ENCODE measurements around the gene ZFP90. TPM values are rescaled to one million over a fixed set of nuclear protein-coding genes. Genes with fewer than 3 reads are reported as not detected.

ZFP90 gene
- total RNA-seq, 1 donor from 2014 or later: 11.8 TPM

DNA sequence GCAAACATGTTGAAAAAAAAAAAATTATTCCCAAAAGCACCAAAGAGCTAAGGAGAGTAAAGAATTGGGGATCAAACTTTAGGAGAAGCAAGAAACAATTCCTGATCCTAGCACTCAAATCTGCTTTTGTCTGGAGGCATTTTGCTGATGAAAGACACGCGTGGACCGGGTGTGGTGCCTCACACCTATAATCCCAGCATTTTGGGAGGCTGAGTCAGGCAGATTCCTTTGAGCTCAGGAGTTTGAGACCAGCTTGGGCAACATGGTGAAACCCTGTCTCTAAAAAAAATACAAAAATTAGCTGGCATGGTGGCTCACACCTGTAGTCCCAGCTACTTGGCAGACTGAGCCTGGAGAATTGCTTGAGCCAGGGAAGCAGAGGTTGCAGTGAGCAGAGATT, 35.4 kb downstream of the ZFP90 start:
- Histone ChIP-seq H3K36me3 (no peaks in the 10 kb centered on the region), H3K27me3 (no peaks in the 10 kb centered on the region), H3K27ac (no peak overlapping the region), H3K4me1 (no peaks in the 10 kb centered on the region), H3K9me3 (peaks cover 75 to 99% of the 10 kb centered on the region in 2 donors), H3K4me3 (no peak overlapping the region)
- intact Hi-C loops (cut with DNase I): no loop called here
- no peak for DNase-seq (ENCODE audit: low spot score in 2 of 2)
- no peak for TF ChIP-seq CTCF (IDR thresholded peaks at IDR 0.05)

- Histone ChIP-seq H3K27ac (no peak overlapping the region), H3K9me3 (peaks cover 69 to 99% of the 10 kb centered on the region in 2 donors), H3K4me3 (no peak overlapping the region), H3K27me3 (no peaks in the 10 kb centered on the region), H3K36me3 (peaks cover 0 to 5% of the 10 kb centered on the region in 2 donors), H3K4me1 (no peaks in the 10 kb centered on the region)
- intact Hi-C loops (cut with DNase I): no loop called here
- no peak for TF ChIP-seq CTCF (IDR thresholded peaks at IDR 0.05)
- DNase-seq (ENCODE audit: low spot score in 2 of 2): no peak
These were observed 36.0 kb downstream of the ZFP90 start for GRCh38 chr16:68575082-68575481.

- H3K4me1 ChIP-seq: no peaks in the 10 kb centered on the region
- peaks cover 0 to 8% of the 10 kb centered on the region in 2 donors for H3K36me3 ChIP-seq
- H3K9me3 ChIP-seq: peaks cover 61 to 92% of the 10 kb centered on the region in 2 donors
- no peak for DNase-seq (ENCODE audit: low spot score in 2 of 2)
- no peak overlapping the region for H3K4me3 ChIP-seq
- TF ChIP-seq CTCF (IDR thresholded peaks at IDR 0.05): no peak
- no peaks in the 10 kb centered on the region for H3K27me3 ChIP-seq
- no peak overlapping the region for H3K27ac ChIP-seq
- intact Hi-C loops (cut with DNase I): no loop called here
These were observed 38.3 kb downstream of the ZFP90 start for GRCh38 chr16:68577352-68577853.

- H3K4me3 ChIP-seq: no peak overlapping the region
- no peaks in the 10 kb centered on the region for H3K27me3 ChIP-seq
- peak in 1 of 3 experiments; percentile 28 for TF ChIP-seq CTCF (IDR thresholded peaks at IDR 0.05)
- no peaks in the 10 kb centered on the region for H3K36me3 ChIP-seq
- H3K27ac ChIP-seq: no peak overlapping the region
- DNase-seq (ENCODE audit: low spot score in 2 of 2): no peak
- H3K9me3 ChIP-seq: peaks cover 5 to 12% of the 10 kb centered on the region in 2 donors
- no peaks in the 10 kb centered on the region for H3K4me1 ChIP-seq
- intact Hi-C loops (cut with DNase I): no loop called here
These were observed 51.3 kb downstream of the ZFP90 start for GRCh38 chr16:68590201-68590994.

DNA sequence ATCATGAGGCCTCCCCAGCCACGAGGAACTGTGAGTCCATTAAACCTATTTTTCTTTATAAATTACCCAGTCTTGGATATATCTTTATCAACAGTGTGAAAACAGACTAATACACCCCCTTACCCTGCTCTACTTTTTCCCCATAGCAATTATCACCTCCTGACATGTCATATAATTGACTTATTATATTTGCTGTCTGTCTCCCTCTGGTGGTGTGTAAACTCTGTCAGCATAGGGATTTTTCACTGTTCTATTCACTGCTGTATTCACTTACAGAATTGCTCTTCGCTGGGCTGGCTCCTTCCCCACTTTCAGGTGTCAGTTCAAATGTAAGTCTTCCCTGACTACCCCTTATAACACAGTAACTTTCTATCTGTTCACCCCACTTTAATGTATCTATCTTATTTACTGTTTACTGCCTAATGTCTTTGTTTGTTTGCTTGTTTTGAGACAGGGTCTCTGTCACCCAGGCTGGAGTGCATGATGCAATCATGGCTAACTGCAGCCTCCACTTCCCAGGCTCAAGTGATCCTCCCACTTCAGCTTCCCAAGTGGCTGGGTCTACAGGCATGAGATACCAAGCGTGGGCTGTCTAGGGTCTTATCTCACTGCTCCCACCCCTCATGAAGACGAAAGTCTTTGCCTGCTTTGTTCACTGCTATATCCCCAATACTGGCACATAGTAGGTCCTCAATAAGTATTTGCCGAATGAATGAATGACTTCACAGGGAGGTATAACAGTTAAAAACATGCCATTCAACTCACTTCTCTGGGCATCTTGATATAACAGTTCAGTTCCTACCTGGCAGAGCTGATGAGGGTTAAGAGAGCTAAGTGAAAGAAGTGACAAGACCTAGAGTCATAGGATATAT, 53.6 kb downstream of the ZFP90 start:
- Histone ChIP-seq H3K27me3 (no peaks in the 10 kb centered on the region), H3K9me3 (peaks cover 5 to 12% of the 10 kb centered on the region in 2 donors), H3K36me3 (no peaks in the 10 kb centered on the region), H3K4me3 (no peak overlapping the region), H3K27ac (no peak overlapping the region), H3K4me1 (no peaks in the 10 kb centered on the region)
- intact Hi-C loops (cut with DNase I): no loop called here
- TF ChIP-seq CTCF (IDR thresholded peaks at IDR 0.05): no peak
- DNase-seq (ENCODE audit: low spot score in 2 of 2): no peak
